ENCODE results near the gene ADCY4.
A peak's percentile ranks its signal among the peaks of the same experiment; 100 is the strongest.

The ADCY4 gene

DNA sequence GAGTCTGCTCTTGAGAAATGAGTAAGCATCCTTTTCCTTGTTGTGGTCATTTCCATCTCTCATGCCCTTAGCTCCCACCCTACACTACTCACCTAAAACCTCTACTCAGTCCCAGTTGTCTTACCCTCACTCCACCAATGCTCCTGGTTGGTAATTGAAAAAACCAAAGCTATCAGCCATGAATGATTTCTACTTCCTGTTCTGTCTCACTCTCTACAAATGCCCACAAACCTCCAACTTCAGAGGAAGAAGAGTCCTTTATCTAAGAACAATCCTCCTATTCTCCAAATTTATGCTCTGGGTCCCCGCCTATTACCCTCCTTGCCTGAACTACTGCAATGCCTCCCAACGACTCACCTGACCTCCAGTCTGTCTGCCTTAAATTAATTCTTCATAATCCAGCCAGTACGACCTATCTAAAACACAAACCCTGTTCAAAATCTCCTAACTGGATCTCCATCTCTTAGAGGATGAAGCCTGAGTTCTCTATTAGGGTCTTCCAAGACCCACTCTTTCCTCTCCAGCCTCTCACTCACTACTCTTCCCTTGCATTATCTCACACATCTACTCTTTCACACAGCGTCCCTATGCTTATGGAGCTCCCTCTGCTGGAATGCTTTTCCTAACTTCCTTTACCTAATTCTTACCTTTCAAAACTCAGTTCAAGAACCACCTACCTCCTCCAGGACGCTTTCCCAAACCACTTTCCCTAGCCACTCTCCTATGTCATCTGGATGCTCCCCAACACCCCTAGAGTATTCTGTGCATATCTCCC lies 37.5 kb downstream of the ADCY4 start:
- H3K4me3 ChIP-seq (replicated peaks in 1 of 2; ENCODE audit: low read depth in 2 of 2, low read length in 2 of 2): no peak overlapping the region
- TF ChIP-seq, protein P1, sequence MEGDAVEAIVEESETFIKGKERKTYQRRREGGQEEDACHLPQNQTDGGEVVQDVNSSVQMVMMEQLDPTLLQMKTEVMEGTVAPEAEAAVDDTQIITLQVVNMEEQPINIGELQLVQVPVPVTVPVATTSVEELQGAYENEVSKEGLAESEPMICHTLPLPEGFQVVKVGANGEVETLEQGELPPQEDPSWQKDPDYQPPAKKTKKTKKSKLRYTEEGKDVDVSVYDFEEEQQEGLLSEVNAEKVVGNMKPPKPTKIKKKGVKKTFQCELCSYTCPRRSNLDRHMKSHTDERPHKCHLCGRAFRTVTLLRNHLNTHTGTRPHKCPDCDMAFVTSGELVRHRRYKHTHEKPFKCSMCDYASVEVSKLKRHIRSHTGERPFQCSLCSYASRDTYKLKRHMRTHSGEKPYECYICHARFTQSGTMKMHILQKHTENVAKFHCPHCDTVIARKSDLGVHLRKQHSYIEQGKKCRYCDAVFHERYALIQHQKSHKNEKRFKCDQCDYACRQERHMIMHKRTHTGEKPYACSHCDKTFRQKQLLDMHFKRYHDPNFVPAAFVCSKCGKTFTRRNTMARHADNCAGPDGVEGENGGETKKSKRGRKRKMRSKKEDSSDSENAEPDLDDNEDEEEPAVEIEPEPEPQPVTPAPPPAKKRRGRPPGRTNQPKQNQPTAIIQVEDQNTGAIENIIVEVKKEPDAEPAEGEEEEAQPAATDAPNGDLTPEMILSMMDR (IDR thresholded peaks at IDR 0.05; ENCODE audit: low read depth, low read length): peak; percentile 40
- peak; percentile 31 to 39 for DNase-seq (ENCODE audit: low read depth in 2 of 2)

DNA sequence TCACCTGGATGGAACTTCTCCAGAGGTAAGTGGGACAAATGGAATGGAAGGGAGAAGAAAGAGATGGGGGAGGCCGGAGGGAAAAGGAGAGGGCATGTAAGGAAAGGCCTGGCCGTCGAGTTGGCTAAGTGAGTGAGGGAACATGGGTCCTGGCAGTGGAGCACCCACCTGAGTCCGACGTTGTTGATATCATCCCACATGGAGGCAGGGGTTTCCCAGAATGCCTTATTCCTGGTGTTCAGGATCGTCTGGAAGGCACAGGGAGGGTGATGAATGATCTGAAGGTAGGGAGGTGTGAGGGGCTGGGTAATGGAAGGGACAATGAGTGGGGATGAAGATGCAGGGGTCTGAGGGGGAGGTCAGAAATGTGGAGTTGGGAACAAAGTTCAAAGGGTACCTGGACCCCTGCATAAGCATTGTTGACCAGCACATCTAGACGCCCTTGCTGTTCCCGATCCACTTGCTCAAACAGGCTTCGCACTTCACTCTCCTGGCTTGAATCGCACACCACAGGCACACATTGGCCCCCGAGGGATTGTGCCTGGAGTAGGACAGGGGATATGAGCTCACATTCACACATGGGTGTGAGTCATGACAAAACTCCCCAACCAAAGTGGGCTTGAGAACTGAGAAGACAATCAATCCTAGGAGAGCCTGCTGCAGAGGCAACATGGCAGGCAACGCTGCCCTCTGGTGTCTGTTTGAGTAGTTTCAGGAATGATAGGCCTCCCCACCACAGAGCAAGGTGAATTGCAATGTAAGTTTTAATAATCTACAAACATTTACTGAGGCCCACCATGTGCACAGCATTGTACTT lies 38.3 kb downstream of the ADCY4 start:
- no peak overlapping the region for H3K4me3 ChIP-seq (replicated peaks in 1 of 2; ENCODE audit: low read depth in 2 of 2, low read length in 2 of 2)
- TF ChIP-seq, protein P1 (IDR thresholded peaks at IDR 0.05; ENCODE audit: low read depth, low read length): peak; percentile 81
- DNase-seq (ENCODE audit: low read depth in 2 of 2): peak; percentile 92 to 98

DNA sequence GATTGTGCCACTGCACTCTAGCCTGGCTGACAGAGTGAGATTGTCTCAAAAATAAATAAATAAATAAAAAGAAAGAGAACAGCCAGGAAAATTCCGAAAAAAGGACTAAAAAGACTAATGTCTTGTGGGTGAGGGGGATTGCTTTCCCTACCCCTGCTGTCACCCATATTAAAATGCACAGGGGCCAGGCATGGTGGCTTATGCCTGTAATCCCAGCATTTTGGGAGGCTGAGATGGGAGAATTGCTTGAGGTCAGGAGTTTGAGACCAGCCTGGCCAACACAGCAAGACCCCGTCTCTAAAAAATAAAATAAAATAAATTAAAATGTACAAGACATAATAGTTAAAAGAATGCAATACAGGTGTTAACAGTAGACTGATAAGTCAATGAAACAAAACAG lies 41.3 kb downstream of the ADCY4 start:
- no peak overlapping the region for H3K4me3 ChIP-seq (replicated peaks in 1 of 2; ENCODE audit: low read depth in 2 of 2, low read length in 2 of 2)
- no peak for DNase-seq (ENCODE audit: low read depth in 2 of 2)
- TF ChIP-seq, protein P1 (IDR thresholded peaks at IDR 0.05; ENCODE audit: low read depth, low read length): no peak

DNA sequence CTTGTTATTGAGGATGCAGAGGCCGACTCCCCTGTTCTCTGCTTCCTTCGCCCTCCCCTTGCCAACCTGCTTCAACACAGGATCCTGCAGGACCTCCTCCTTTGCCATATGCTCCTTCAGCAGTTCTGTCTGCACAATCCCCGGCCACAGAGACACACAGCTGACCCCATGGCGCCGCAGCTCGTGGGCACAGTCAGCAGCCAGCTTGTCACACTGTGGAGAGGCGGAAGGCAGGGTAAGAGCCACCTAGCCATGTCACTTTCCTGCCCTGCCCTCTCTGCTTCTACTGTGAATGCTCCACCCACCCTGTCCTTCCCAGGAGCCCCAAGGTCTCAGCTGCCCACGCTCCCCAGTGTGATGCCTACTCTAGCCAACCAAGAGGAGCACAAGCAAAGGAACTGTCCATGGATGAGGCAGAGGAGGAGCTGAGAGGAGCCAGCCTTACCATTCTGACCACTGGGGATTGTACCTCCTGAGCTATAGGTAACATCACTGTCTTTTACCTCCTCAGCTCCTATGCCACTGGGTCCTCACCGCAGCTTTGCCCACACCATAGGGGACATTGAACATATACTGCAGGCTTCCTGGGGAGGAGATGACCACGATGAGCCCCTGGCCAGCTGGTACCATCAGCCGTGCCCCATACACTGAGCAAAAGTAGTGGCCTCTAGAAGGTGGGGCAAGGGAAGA lies 42.6 kb downstream of the ADCY4 start:
- TF ChIP-seq, protein P1 (IDR thresholded peaks at IDR 0.05; ENCODE audit: low read depth, low read length): no peak
- no peak for DNase-seq (ENCODE audit: low read depth in 2 of 2)
- H3K4me3 ChIP-seq (replicated peaks in 1 of 2; ENCODE audit: low read depth in 2 of 2, low read length in 2 of 2): no peak overlapping the region

- TF ChIP-seq, protein P1 (IDR thresholded peaks at IDR 0.05; ENCODE audit: low read depth, low read length): no peak
- no peak for DNase-seq (ENCODE audit: low read depth in 2 of 2)
- H3K4me3 ChIP-seq (replicated peaks in 1 of 2; ENCODE audit: low read depth in 2 of 2, low read length in 2 of 2): no peak overlapping the region
Observed at GRCh38 chr14:24291446-24292117, 43.3 kb downstream of the ADCY4 start.

- H3K4me3 ChIP-seq (replicated peaks in 1 of 2; ENCODE audit: low read depth in 2 of 2, low read length in 2 of 2): no peak overlapping the region
- TF ChIP-seq, protein P1 (IDR thresholded peaks at IDR 0.05; ENCODE audit: low read depth, low read length): no peak
- no peak for DNase-seq (ENCODE audit: low read depth in 2 of 2)
Observed at GRCh38 chr14:24290746-24291145, 44.1 kb downstream of the ADCY4 start.
